IPS-18c (cell line): ENCODE results near the gene ABCD1.

Experiments used
- H3K4me3 ChIP-seq: 2 replicates; pipeline ENCODE4 v1.7.0; 2013; ENCODE audit warnings: low read depth, mild to moderate bottlenecking, low read length, moderate library complexity; ENCODE audit not compliant: insufficient read depth
- H3K9me3 ChIP-seq: one replicate; pipeline ENCODE4 v1.6.1; 2013; ENCODE audit warnings: mild to moderate bottlenecking, low read length, moderate library complexity; ENCODE audit not compliant: control insufficient read depth, insufficient read depth

ABCD1 gene

DNA sequence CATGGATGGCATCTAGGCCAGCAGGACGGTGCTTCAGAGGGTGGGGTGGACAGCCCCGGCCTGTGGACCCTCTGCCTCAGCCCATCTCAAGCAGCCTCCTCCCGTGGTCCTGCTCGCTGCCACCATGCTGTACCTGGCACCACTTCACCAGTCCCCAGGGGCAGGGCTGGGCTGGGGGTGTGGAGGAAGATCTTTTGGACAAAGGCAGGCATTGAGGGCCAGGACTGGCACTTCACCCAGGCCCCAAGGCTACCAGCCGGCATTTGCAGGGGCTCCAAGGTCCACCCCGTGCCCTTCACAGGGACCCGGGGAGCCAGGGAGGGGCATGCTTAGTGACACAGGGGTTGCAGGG is 40.1 kb downstream of the ABCD1 start:
- Histone ChIP-seq H3K9me3 (peaks cover 24% of the 10 kb centered on the region), H3K4me3 (no peak overlapping the region)

- no peak overlapping the region for H3K4me3 ChIP-seq
- H3K9me3 ChIP-seq: peaks cover 27% of the 10 kb centered on the region
Observed at GRCh38 chrX:153765138-153766079, 40.8 kb downstream of the ABCD1 start.

- H3K9me3 ChIP-seq: peaks cover 29% of the 10 kb centered on the region
- H3K4me3 ChIP-seq: no peak overlapping the region; the same call in 1 of the 2 replicates
Observed at GRCh38 chrX:153766098-153766817, 41.6 kb downstream of the ABCD1 start.

GRCh38 chrX:153766871-153767673 is 42.4 kb downstream of the ABCD1 start:
- Histone ChIP-seq H3K9me3 (peaks cover 32% of the 10 kb centered on the region), H3K4me3 (no peak overlapping the region; the same call in 1 of the 2 replicates)

DNA sequence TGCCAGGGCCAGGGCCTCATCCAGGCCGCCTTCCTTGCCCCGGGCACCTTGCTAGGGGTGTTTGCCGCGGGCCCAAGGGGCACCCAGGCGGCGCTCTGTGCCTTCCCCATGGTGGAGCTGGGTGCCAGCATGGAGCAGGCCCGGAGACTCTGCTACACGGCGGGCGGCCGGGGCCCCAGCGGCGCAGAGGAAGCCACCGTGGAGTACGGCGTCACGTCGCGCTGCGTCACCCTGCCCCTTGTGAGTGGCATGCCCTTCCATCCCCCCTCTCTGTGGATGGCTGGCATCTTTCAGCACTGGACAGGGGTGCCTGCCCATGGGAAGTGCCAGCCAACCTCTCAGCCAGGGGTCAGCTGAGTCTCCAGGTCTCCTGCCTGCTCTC is 43.0 kb downstream of the ABCD1 start:
- Histone ChIP-seq H3K4me3 (no peak overlapping the region), H3K9me3 (peaks cover 32% of the 10 kb centered on the region)

DNA sequence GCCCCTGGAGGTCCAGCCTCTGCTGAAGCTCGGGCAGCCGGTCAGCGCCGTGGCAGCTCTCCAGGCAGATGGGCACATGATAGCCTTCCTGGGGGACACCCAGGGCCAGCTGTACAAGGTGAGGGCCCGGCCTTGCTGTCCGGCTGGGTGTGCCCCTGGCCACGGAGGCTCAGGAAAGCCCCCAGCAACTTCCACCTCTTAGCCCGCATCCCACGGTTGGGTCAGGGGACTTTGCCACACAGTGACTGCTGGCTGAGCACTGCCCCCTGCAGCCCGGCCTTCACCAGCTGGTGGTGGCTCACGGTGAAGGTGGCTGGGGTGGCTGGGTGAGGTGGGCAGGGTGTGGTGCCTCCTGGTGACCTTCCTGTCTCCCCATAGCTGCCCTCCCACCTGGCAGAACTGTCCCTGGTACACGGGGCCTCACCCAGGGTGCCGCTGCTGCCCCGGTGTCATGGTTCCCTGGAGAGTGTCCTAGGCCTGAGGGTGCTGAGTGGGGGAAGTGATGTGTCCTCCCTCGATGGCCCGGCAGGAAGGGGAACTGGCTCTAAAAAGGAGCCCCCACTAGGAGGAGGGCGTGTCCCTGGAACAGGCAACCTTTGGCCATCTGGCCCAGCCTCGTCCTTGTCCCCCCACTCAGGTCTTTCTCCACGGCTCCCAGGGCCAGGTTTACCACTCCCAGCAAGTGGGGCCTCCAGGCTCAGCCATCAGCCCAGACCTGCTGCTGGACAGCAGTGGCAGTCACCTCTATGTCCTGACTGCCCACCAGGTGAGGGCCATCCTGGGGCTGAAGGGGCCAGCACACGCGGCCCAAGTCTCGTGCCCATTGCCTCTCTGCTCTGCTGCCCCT is 43.9 kb downstream of the ABCD1 start:
- Histone ChIP-seq H3K4me3 (no peak overlapping the region), H3K9me3 (peaks cover 34% of the 10 kb centered on the region)

DNA sequence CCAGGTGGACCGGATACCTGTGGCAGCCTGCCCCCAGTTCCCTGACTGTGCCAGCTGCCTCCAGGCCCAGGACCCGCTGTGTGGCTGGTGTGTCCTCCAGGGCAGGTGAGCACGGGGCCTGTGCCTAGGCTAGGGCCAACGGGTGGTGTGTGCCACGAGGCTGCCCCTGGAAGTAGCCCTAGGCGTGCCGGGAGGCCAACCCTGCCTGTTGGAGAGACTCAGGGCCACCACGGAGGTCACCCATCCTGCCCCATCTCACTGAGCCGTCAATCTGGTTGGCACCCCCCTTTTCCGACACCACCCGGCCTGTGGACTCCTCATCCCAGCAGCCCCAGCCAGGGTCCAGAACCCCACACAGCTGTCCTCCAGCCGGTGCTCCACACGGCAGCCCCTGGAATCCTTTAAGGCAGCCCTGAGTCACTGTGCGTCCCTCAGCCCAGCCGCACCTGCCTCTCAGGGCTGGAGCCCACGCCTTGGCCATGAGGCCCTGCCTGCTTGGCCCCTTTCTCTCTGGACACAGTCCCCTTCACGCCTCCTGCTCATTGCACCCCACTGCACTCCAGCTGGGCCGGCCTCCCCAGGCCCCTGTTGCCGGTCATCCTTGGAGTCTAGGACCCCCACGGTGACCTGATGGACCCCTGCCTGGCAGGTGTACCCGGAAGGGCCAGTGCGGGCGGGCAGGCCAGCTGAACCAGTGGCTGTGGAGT is 44.7 kb downstream of the ABCD1 start:
- no peak overlapping the region for H3K4me3 ChIP-seq
- H3K9me3 ChIP-seq: peaks cover 31% of the 10 kb centered on the region

DNA sequence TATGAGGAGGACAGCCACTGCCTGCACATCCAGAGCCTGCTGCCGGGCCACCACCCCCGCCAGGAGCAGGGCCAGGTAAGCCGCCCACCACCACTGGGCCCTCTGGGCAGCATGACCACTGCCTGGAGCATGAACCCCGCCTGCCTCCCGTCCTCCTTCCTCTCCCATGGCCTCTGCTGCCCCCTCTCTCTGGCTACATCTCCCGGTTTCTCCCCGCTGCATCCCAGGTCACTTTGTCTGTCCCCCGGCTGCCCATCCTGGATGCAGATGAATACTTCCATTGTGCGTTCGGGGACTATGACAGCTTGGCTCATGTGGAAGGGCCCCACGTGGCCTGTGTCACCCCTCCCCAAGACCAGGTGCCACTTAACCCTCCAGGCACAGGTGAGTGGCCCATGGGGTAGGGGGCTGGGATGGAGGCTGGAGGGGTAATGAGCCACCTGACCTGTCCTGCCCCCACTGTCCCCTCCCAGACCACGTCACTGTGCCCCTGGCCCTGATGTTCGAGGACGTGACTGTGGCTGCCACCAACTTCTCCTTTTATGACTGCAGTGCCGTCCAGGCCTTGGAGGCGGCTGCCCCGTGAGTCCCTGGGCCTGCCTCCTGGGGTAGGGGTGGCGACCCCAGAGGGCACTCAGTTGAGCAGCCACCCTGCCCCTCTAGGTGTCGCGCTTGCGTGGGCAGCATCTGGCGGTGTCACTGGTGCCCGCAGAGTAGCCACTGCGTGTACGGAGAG is 45.4 kb downstream of the ABCD1 start:
- Histone ChIP-seq H3K9me3 (peaks cover 28% of the 10 kb centered on the region), H3K4me3 (no peak overlapping the region)

GRCh38 chrX:153770601-153771414 is 46.2 kb downstream of the ABCD1 start:
- Histone ChIP-seq H3K9me3 (peaks cover 27% of the 10 kb centered on the region), H3K4me3 (no peak overlapping the region)

DNA sequence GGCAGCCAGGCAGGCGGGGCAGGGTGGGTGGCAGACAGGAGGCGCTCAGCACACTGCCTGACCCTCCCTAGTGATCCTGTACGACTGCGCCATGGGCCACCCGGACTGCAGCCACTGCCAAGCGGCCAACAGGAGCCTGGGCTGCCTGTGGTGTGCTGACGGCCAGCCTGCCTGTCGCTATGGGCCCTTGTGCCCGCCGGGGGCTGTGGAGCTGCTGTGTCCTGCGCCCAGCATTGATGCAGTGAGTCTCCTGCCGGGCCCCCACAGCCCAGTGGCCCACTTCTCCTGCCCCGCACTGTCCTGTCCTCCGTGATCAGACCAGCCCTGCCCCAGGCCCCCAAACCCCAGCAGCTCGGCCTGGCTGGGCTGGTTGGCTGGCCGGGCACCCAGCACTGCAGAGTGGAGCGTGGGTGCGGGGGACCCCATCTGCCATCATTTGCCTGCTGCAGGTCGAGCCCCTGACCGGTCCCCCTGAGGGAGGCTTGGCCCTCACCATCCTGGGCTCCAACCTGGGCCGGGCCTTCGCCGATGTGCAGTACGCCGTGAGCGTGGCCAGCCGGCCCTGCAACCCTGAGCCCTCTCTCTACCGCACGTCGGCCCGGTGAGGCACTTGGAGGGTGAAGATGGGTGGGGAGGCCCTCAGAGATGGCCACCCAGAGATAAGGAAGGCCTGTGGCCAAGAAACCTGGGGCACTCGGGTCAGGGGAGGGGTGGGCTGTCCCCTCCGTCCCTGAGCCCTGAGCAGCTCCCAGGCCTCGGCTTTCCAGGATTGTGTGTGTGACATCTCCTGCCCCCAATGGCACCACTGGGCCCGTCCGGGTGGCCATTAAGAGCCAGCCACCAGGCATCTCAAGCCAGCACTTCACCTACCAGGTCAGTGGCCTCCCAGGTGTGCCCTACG is 47.0 kb downstream of the ABCD1 start:
- Histone ChIP-seq H3K4me3 (no peak overlapping the region; the same call in 1 of the 2 replicates), H3K9me3 (peaks cover 25% of the 10 kb centered on the region)

DNA sequence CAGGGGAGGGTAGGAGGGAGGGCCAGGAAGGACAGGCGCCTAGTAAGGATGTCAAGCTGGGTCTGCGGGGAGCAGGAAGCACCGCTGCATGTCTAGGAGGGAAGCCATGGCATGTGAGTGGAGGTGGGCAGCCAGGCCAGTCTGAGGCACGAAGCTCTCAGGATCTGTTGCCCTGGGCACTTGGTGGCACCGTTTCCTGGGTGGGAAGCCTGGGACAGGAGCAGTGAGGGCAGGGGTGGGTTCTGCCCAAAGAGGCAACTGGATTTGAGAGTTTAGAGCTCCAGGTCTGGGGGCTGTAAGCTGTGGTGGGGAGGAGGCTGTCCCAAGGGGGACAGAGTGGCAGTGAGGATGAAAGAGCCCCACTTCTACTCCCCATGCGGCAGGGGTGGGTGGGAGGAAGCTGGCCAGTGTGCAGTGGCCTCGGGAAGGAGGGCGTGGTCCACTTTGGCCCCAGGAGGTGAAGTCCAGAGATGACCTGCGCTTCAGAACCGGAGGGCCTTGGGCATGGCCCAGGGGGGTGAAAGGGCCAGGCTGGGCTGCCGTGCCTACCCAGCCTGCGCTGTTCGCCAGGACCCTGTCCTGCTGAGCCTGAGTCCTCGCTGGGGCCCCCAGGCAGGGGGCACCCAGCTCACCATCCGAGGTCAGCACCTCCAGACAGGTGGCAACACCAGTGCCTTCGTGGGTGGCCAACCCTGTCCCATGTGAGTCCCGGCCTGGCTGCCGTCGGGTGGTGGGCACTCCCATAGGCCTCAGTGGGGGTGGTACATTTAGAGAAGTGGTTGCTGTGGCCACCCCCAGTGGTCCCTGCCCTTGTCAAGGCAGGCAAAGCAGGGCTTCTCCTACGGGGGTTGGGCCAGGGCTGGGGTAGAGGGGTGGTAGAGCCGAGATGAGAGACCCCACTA is 47.9 kb downstream of the ABCD1 start:
- Histone ChIP-seq H3K4me3 (no peak overlapping the region), H3K9me3 (peaks cover 28% of the 10 kb centered on the region)

DNA sequence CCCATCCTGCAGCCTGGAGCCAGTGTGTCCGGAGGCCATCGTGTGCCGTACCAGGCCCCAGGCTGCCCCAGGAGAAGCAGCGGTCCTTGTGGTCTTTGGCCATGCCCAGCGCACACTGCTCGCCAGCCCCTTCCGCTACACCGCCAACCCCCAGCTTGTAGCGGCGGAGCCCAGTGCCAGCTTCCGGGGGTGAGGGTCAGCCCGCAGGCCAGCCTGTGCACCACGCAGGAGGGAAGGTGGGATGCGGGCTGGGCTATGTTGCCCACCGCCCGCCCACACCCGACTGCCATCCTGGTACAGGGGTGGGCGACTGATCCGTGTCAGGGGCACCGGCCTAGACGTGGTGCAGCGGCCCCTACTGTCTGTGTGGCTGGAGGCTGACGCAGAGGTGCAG is 48.6 kb downstream of the ABCD1 start:
- Histone ChIP-seq H3K4me3 (no peak overlapping the region), H3K9me3 (peaks cover 25% of the 10 kb centered on the region)
